M059J (cell line): Measurements from ENCODE around the gene ATG7. TPM values are rescaled to one million over a fixed set of nuclear protein-coding genes. Genes with fewer than 3 reads are reported as not detected.
"Not testable (repeated sequence)": the region's sequence is repeated elsewhere in the genome, so short reads cannot be mapped to it uniquely, and the experiment has no call there.

Experiments used
- DNase-seq: peaks from one replicate; pipeline ENCODE4 v3.0.0-alpha.2; 2012; ENCODE audit warnings: low read depth
- total RNA-seq: library from RNA; depleted of rRNA; stranded (reverse); fragments of >200 nt; shearing (Covaris generic); gene quantifications from 2 replicates; pipeline ENCODE4 v1.2.3, GENCODE V29; 2014

The ATG7 gene
- total RNA-seq, 1 experiment from 2014 or later: 68.7 TPM

DNA sequence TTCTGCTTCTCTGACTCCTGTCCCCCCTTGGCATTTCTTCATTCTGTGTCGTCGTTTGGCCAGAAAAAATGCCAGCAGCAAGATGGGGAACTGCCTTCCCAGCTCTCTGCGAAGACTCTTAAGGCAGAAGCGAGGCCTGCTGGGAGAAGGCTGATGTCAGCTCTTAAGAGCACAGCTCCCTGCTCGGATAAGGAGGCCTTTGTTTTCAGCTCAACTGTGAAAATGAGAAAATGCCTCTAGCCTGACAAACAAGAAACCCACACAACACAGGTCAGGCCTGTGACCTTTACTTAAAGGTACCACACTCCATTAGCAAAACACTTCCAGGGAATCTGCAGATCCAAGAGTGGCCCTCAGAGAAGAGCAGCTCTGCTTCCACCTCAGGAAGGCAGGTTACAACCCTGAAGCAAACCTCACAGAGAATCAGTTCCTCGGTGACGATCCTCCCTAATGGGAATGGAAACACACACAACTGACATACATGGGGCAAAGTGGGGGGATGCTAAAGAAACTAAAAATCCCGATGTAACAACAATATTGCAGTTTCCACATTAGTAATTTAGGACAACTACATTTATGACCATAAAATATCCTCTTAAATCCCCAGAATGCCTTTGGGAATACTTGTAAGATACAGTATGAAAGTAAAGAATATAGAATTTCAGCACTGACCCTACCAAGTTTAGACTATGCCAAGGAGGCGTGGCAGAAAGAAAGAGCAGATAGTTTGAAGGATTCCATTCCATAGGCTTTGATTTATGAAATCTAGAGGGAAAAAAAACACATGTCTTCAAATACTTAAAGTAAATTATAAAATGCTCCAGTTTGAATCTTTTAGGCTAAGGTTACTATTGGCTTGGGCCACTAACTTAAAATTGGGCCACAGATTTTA is 319.4 kb downstream of the ATG7 start:
- peak; percentile 88 for DNase-seq

GRCh38 chr3:11592445-11593298 is 320.5 kb downstream of the ATG7 start:
- DNase-seq: peak; percentile 64

- DNase-seq: no peak
Observed at GRCh38 chr3:11593318-11594034, 321.3 kb downstream of the ATG7 start.

GRCh38 chr3:11595024-11595423 is 322.8 kb downstream of the ATG7 start:
- DNase-seq: not testable (repeated sequence)

- no peak for DNase-seq
Observed at GRCh38 chr3:11596387-11596786, 324.2 kb downstream of the ATG7 start.

DNA sequence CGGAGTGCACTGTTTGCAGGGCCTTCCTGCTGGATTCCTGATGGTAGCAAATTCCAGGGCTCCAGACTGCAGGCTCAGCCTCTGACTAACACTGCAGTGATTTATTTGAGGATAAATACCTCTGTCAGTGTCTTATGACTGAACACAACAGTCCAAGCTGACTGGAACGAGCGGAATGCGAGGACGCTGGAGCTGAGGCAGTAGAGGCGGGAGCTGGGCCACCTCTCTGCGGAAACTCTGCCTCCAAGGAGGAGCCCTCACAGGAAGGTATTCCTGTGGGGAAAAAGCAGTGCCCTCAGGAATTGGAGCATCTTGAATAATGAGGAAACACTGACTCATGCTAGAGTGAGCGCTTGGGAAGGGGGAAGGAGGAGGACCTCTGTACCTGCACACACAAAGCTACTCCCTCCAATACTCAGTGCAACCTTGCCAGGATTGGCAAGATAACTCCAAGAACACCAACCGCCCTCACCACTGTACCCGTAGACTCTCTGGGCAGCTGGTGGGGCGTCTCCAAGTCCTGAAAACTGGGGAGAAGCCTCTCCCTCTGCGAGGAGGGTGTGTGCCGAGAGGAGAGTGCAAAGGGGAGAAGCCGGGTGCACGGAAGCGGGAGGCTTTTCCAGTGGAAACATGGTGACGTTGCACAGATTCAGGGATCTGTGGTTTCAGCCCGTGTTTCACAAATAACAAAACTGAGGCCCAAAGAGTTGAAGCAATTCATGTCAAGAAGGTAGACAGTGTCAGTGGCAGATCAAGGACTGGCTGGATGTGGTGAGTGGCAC is 328.5 kb downstream of the ATG7 start:
- peak; percentile 98 for DNase-seq

GRCh38 chr3:11601446-11602238 is 329.4 kb downstream of the ATG7 start:
- peak; percentile 71 for DNase-seq

DNA sequence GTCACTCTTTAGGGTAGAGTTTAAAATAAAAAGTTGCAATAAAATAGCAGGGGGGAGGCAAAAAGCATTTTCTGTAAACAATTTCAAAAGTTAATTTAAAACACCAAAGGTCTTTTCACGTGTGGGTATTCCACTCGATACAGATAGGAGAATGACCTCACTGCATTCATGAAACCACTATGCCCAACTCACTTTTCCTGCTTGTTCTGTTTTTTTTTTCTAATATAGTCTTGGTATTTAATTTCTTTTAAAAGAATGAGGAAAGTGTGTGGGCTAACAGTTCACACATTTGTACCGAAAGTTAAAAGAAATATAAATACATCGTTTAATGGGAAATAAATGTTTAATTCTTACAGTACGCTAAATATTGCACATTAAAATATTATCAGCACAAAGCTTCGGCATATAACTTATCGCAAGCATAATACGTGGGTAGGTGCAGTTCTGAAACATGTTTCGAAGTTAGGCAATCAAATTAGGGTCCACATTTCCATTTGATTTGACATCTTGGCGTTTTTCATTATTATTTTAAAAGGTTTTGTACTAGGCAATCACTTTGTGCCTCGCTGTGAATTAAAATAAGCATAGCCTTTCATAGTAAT is 330.1 kb downstream of the ATG7 start:
- DNase-seq: no peak

DNA sequence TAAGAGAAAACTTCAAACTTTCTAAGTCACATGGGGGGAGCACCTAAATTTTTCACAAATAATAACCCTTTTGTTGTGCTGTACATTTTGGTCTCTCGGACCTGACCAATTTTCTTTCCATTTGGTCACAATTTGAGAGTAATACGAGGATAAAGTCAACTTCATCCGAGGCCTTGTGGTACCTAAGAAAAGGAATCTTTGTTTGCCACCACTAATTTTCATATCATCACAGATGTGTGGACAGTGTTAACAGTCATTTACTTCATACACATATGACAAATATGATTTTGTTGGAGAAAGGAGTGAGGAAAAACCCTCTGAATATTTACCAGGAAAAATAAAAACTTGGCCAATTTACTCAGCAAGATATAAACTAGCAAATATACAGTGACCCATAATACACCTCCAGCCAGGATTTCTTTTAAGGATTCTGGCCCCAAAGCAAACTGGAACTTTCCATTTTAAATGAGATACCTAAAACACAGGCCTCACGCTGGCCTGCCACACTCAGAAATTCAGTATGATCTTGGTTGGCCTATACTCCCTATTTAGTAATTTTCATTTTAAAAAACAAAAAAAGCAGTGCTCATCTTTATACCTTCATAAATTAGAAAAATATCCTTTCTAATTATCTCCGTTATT is 330.8 kb downstream of the ATG7 start:
- no peak for DNase-seq

DNA sequence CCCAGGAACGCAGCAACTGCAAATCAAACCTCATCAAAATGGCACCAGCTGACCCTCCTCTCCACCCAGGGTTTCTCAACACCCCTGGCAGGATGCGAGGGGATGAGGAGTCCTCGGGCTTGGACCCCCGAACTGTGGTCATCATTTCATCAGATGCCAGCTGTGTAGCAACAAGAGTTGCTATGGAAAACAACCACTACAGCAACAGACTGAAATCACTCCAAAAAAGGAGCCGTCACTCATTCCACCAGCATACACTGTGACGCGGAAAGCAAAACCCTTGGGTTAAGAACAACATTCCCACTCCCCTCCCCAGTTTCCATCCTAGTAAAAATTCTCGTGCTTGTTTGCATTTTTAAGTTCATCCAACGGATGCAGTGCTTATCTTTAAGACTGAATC is 331.4 kb downstream of the ATG7 start:
- DNase-seq: peak; percentile 64

DNA sequence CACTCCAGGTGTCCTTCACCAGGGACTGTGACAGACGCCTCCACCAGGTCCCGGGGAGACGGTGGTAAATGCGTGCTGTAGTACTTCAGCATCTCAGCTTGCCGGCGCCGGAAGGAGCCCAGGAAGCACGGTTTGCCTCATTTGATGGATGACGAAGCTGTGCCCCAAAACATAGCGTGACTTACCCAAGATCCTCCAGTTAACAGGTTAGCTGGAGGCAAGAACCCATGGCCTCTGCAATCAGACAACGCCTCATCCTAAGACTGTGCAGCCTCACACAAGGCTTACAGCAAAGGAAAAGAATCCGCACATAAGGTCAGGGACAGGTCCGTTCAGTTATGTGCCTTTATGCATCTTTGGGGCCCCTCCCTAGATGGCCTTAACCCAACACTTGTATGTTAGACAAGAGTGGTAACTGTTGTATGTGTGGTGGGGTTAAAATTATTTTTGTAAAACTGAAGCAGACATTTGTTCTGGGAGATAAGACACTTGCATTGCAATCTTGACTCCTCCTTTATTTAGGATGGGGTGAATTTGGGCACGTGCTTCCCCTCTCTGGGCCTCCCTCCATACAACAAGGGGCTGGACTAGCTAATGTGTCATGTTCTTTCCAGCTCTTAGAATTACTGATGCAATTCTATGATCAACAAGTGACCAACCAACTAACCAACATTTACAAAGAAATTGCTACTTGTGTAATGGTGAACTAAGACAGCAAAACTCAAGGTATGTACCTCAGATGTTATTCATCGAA is 332.1 kb downstream of the ATG7 start:
- peak; percentile 27 for DNase-seq

GRCh38 chr3:11605398-11605797 is 333.2 kb downstream of the ATG7 start:
- DNase-seq: no peak

GRCh38 chr3:11606090-11606784 is 334.0 kb downstream of the ATG7 start:
- no peak for DNase-seq

DNA sequence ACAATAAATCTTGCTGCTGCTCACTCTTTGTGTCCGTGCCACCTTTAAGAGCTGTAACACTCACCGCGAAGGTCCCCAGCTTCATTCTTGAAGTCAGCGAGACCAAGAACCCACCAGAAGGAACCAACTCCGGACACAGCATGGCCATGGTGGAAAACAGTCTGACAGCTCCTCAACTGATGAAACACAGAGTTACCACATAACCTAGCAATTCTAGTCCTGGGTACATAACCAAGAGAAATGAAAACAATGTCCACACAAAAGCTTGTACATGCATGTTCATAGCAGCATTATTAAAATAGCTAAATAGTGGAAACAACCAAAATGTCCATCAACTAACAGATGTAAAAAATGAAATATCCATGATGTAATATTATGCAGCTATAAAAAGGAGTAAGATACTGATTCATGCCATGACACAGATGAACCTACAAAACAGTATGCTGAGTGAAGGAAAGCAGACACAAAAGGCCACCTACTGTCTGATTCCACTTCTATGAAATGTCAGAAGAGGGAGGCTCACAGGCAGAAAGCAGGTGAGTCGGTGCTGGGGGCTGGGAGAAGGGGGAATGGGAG is 334.8 kb downstream of the ATG7 start:
- no peak for DNase-seq
